ENCODE data around the gene HAUS3.

The HAUS3 gene

GRCh38 chr4:2241410-2242353, at the start of gene HAUS3, which contains the start of gene POLN:
TSS of gene HAUS3 (minus strand) at chr4:2242121. CDS start at chr4:2240946, 1,175 bp downstream.
TSS of gene POLN (minus strand) at chr4:2242121. CDS start at chr4:2229231, 12,890 bp downstream.
- peak within 1 kb of the TSS; percentile 71 for H3K27ac ChIP-seq (ENCODE audit: low read depth, low read length)
- H3K36me3 ChIP-seq (ENCODE audit: control insufficient read depth, insufficient read depth, low read length), result no peaks in the 10 kb centered on the region
- peaks cover 16% of the 10 kb centered on the region for H3K4me1 ChIP-seq (ENCODE audit: control insufficient read depth, insufficient read depth, low read length)

GRCh38 chr4:2290974-2291704, 49.2 kb upstream of the HAUS3 start:
- H3K27me3 ChIP-seq (ENCODE audit: control insufficient read depth, insufficient read depth, low read length), result no peaks in the 10 kb centered on the region
- no peak overlapping the region for H3K27ac ChIP-seq (ENCODE audit: low read depth, low read length)
- H3K9ac ChIP-seq (ENCODE audit: low read length), result no peak overlapping the region
- H3K4me1 ChIP-seq (ENCODE audit: control insufficient read depth, insufficient read depth, low read length), result no peaks in the 10 kb centered on the region
- H3K4me3 ChIP-seq (ENCODE audit: low read length), result no peak overlapping the region
- no peaks in the 10 kb centered on the region for H3K36me3 ChIP-seq (ENCODE audit: control insufficient read depth, insufficient read depth, low read length)

More at GRCh38 chr4:2241410-2242353, at the start of gene HAUS3, which contains the start of gene POLN:
- peak within 1 kb of the TSS; percentile 89 for H3K4me3 ChIP-seq (ENCODE audit: low read length)
- H3K9ac ChIP-seq (ENCODE audit: low read length), result peak within 1 kb of the TSS; percentile 57
- H3K27me3 ChIP-seq (ENCODE audit: control insufficient read depth, insufficient read depth, low read length), result no peaks in the 10 kb centered on the region

- H3K4me1 ChIP-seq (ENCODE audit: control insufficient read depth, insufficient read depth, low read length), result no peaks in the 10 kb centered on the region
- no peak overlapping the region for H3K9ac ChIP-seq (ENCODE audit: low read length)
- H3K27me3 ChIP-seq (ENCODE audit: control insufficient read depth, insufficient read depth, low read length), result no peaks in the 10 kb centered on the region
- no peak overlapping the region for H3K27ac ChIP-seq (ENCODE audit: low read depth, low read length)
- no peak overlapping the region for H3K4me3 ChIP-seq (ENCODE audit: low read length)
- no peaks in the 10 kb centered on the region for H3K36me3 ChIP-seq (ENCODE audit: control insufficient read depth, insufficient read depth, low read length)
Measured at GRCh38 chr4:2290488-2290887, 48.6 kb upstream of the HAUS3 start.

DNA sequence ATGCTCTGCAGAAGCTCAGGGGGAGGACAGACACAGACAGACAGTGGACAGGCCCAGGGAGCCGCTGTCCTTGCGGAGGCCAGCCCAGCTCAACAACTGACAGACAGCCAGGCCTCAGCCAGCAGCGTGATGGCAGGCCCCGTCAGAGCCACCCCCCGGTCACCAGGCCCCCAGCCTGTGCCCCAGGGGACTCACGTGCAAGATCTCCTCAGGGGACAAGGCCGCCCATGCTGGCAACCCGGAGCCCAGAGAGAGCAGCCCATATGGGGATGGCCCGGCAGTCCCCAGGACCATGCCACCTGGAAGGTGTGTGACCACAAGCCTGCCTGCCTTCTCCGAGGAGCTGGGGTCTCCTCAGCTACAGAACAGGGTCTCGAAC, 48.0 kb upstream of the HAUS3 start:
- H3K4me3 ChIP-seq (ENCODE audit: low read length), result no peak overlapping the region
- no peaks in the 10 kb centered on the region for H3K36me3 ChIP-seq (ENCODE audit: control insufficient read depth, insufficient read depth, low read length)
- no peak overlapping the region for H3K27ac ChIP-seq (ENCODE audit: low read depth, low read length)
- H3K9ac ChIP-seq (ENCODE audit: low read length), result no peak overlapping the region
- H3K4me1 ChIP-seq (ENCODE audit: control insufficient read depth, insufficient read depth, low read length), result no peaks in the 10 kb centered on the region
- H3K27me3 ChIP-seq (ENCODE audit: control insufficient read depth, insufficient read depth, low read length), result no peaks in the 10 kb centered on the region

DNA sequence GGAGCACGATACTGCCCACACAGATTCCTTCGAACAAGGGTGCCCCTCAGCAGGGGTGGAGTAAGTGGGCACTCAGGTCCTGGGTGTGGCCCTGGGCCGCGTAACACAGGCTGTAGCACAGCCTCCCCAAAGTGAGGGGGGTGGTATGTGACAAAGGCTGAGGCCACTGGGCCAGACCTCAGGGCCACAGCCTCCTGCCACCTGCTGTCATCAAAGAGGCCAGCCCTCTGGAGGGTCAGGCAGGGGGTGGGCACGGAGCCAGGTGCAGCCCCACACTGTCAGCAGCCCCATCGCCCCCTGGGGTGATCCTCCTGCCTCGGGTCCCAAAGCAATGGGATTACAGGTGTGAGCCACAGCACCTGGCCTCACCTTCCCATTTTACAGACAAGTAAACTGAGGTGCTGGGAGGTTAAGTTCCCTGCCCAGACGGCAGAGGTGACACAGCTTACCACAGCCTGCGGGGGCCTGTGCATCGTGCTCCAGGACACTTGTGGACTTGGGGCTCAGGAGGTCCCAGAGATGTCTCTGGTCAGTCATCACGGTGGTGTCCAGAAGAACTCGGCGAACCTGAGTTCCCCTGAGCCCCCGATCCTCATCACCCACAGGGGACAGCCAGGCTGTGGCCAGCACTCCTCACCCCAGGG, 47.5 kb upstream of the HAUS3 start:
- no peak overlapping the region for H3K9ac ChIP-seq (ENCODE audit: low read length)
- no peaks in the 10 kb centered on the region for H3K36me3 ChIP-seq (ENCODE audit: control insufficient read depth, insufficient read depth, low read length)
- H3K27ac ChIP-seq (ENCODE audit: low read depth, low read length), result no peak overlapping the region
- H3K27me3 ChIP-seq (ENCODE audit: control insufficient read depth, insufficient read depth, low read length), result no peaks in the 10 kb centered on the region
- no peak overlapping the region for H3K4me3 ChIP-seq (ENCODE audit: low read length)
- H3K4me1 ChIP-seq (ENCODE audit: control insufficient read depth, insufficient read depth, low read length), result no peaks in the 10 kb centered on the region

GRCh38 chr4:2288051-2288541, 46.2 kb upstream of the HAUS3 start:
- Histone ChIP-seq H3K27me3 (ENCODE audit: control insufficient read depth, insufficient read depth, low read length) (no peaks in the 10 kb centered on the region), H3K4me3 (ENCODE audit: low read length) (no peak overlapping the region), H3K27ac (ENCODE audit: low read depth, low read length) (no peak overlapping the region), H3K4me1 (ENCODE audit: control insufficient read depth, insufficient read depth, low read length) (no peaks in the 10 kb centered on the region), H3K9ac (ENCODE audit: low read length) (no peak overlapping the region), H3K36me3 (ENCODE audit: control insufficient read depth, insufficient read depth, low read length) (no peaks in the 10 kb centered on the region)

GRCh38 chr4:2287594-2287915, 45.6 kb upstream of the HAUS3 start:
- Histone ChIP-seq H3K27ac (ENCODE audit: low read depth, low read length) (no peak overlapping the region), H3K9ac (ENCODE audit: low read length) (no peak overlapping the region), H3K4me1 (ENCODE audit: control insufficient read depth, insufficient read depth, low read length) (no peaks in the 10 kb centered on the region), H3K36me3 (ENCODE audit: control insufficient read depth, insufficient read depth, low read length) (no peaks in the 10 kb centered on the region), H3K4me3 (ENCODE audit: low read length) (no peak overlapping the region), H3K27me3 (ENCODE audit: control insufficient read depth, insufficient read depth, low read length) (no peaks in the 10 kb centered on the region)

DNA sequence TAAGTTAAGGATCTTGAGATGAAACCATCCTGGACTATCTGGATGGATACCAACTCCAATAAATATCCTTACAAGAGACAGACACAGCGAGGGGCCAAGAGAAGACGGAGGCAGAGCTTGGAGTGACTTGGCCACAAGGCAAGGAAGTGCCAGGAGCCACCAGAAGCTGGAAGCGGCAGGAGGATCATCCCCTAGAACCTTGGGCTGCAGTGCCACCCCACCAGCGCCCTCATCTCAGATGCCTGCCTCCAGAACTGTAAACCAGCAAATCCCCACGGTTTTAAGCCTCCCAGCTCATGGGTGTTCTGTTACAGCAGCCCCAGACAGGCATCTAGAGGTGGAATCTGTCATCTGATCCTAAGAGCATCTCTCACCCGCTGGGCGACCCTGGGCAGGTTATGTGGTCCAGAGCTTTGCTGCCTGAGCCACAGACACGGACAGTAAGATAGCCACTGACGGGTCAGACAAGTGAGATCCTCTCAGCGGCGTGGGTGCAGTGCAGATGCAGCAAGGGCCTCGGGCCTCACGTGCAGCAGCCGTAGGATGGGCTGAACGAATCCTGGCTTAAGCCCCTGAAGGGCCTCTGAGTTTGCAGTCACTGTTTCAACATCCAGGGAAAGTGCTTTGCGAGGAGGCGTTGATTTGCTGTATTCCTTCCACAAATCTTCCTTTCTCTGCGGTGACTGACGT, 45.1 kb upstream of the HAUS3 start:
- no peak overlapping the region for H3K27ac ChIP-seq (ENCODE audit: low read depth, low read length)
- H3K9ac ChIP-seq (ENCODE audit: low read length), result no peak overlapping the region
- H3K27me3 ChIP-seq (ENCODE audit: control insufficient read depth, insufficient read depth, low read length), result no peaks in the 10 kb centered on the region
- no peaks in the 10 kb centered on the region for H3K36me3 ChIP-seq (ENCODE audit: control insufficient read depth, insufficient read depth, low read length)
- H3K4me1 ChIP-seq (ENCODE audit: control insufficient read depth, insufficient read depth, low read length), result no peaks in the 10 kb centered on the region
- no peak overlapping the region for H3K4me3 ChIP-seq (ENCODE audit: low read length)

GRCh38 chr4:2285613-2286381, 43.9 kb upstream of the HAUS3 start:
- Histone ChIP-seq H3K27ac (ENCODE audit: low read depth, low read length) (no peak overlapping the region), H3K9ac (ENCODE audit: low read length) (no peak overlapping the region), H3K36me3 (ENCODE audit: control insufficient read depth, insufficient read depth, low read length) (no peaks in the 10 kb centered on the region), H3K4me3 (ENCODE audit: low read length) (no peak overlapping the region), H3K27me3 (ENCODE audit: control insufficient read depth, insufficient read depth, low read length) (no peaks in the 10 kb centered on the region), H3K4me1 (ENCODE audit: control insufficient read depth, insufficient read depth, low read length) (no peaks in the 10 kb centered on the region)

GRCh38 chr4:2284934-2285612, 43.2 kb upstream of the HAUS3 start:
- H3K4me3 ChIP-seq (ENCODE audit: low read length), result no peak overlapping the region
- H3K27me3 ChIP-seq (ENCODE audit: control insufficient read depth, insufficient read depth, low read length), result no peaks in the 10 kb centered on the region
- no peaks in the 10 kb centered on the region for H3K4me1 ChIP-seq (ENCODE audit: control insufficient read depth, insufficient read depth, low read length)
- H3K9ac ChIP-seq (ENCODE audit: low read length), result no peak overlapping the region
- no peak overlapping the region for H3K27ac ChIP-seq (ENCODE audit: low read depth, low read length)
- H3K36me3 ChIP-seq (ENCODE audit: control insufficient read depth, insufficient read depth, low read length), result no peaks in the 10 kb centered on the region

Data from rectal smooth muscle tissue (tissue), 1 donor.